GM23338 (cell line): ENCODE data around the gene SLC39A11. TPM values are rescaled to one million over a fixed set of nuclear protein-coding genes. Genes with fewer than 3 reads are reported as not detected.

Experiments
- ATAC-seq: fragments of 200-7000 bp; cut with Tn5 transposase; 3 replicates; pipeline ENCODE4 v1.9.1; 2020
- DNase-seq: peaks from one replicate; pipeline ENCODE4 v3.0.0-alpha.2; 2015; ENCODE audit warnings: low spot score
- H2AFZ ChIP-seq: fragments of 200-600 bp; sonication (generic); 2 replicates; pipeline ENCODE4 v1.8.0; 2016; ENCODE audit warnings: antibody characterized with exemption, mild to moderate bottlenecking, moderate library complexity
- H3F3A ChIP-seq: fragments of 200-600 bp; sonication (generic); replicated peaks from 2 replicates; pipeline ENCODE4 v1.8.0; 2017; ENCODE audit warnings: antibody characterized with exemption, mixed run types, low read depth
- H3K27ac ChIP-seq: fragments of 200-600 bp; sonication (generic); 2 replicates; pipeline ENCODE4 v1.6.1; 2016; ENCODE audit warnings: low read depth
- H3K27me3 ChIP-seq: fragments of 200-600 bp; sonication (generic); 2 replicates; pipeline ENCODE4 v1.8.0; 2016; ENCODE audit warnings: mild to moderate bottlenecking, mixed run types, moderate library complexity; ENCODE audit not compliant: insufficient read depth
- H3K36me3 ChIP-seq: fragments of 200-600 bp; sonication (generic); 2 replicates; pipeline ENCODE4 v1.8.0; 2016; ENCODE audit warnings: mild to moderate bottlenecking; ENCODE audit not compliant: insufficient read depth
- H3K4me1 ChIP-seq: fragments of 200-600 bp; sonication (generic); 2 replicates; pipeline ENCODE4 v1.8.0; 2016; ENCODE audit warnings: mild to moderate bottlenecking, moderate library complexity; ENCODE audit not compliant: insufficient read depth
- H3K4me2 ChIP-seq: fragments of 200-600 bp; sonication (generic); 2 replicates; pipeline ENCODE4 v1.7.1; 2017; ENCODE audit warnings: mixed run types
- H3K4me3 ChIP-seq: fragments of 200-600 bp; sonication (generic); 2 replicates; pipeline ENCODE4 v1.6.1; 2016; ENCODE audit warnings: mixed run types
- H3K79me2 ChIP-seq: fragments of 200-600 bp; sonication (generic); replicated peaks from 2 replicates; pipeline ENCODE4 v1.8.0; 2017; ENCODE audit warnings: mild to moderate bottlenecking; ENCODE audit not compliant: insufficient read depth
- H3K9me2 ChIP-seq: fragments of 200-600 bp; sonication (generic); 2 replicates; pipeline ENCODE4 v1.8.0; 2017; ENCODE audit not compliant: insufficient read depth
- H4K20me1 ChIP-seq: fragments of 200-600 bp; sonication (generic); replicated peaks from 2 replicates; pipeline ENCODE4 v1.8.0; 2017; ENCODE audit warnings: mild to moderate bottlenecking; ENCODE audit not compliant: insufficient read depth
- H3K27ac Mint-ChIP-seq: 2 replicates; pipeline ENCODE4 v1.8.0; 2020; ENCODE audit warnings: inconsistent platforms, mild to moderate bottlenecking, moderate library complexity, mixed read lengths
- H3K27me3 Mint-ChIP-seq: 3 replicates; pipeline ENCODE4 v1.8.0; 2022; ENCODE audit warnings: low read depth, mild to moderate bottlenecking, moderate library complexity, mixed read lengths, inconsistent platforms; ENCODE audit not compliant: insufficient read depth, poor library complexity
- H3K36me3 Mint-ChIP-seq: 3 replicates; pipeline ENCODE4 v1.8.0; 2021; ENCODE audit warnings: low read depth, mild to moderate bottlenecking, inconsistent platforms, moderate library complexity, mixed read lengths
- H3K4me1 Mint-ChIP-seq: 3 replicates; pipeline ENCODE4 v1.8.0; 2020; ENCODE audit warnings: mild to moderate bottlenecking, inconsistent platforms, mixed read lengths
- H3K4me3 Mint-ChIP-seq: 3 replicates; pipeline ENCODE4 v1.8.0; 2021; ENCODE audit warnings: moderate library complexity, mild to moderate bottlenecking, inconsistent platforms, mixed read lengths
- H3K9me3 Mint-ChIP-seq: 3 replicates; pipeline ENCODE4 v1.8.0; 2020; ENCODE audit warnings: moderate library complexity, mild to moderate bottlenecking, inconsistent platforms, mixed read lengths
- CREB1 ChIP-seq: fragments of 250-450 bp; sonication (Bioruptor Pico); IDR thresholded peaks from 2 replicates; pipeline ENCODE4 v1.5.0; 2020; ENCODE audit warnings: low read depth, mild to moderate bottlenecking, moderate library complexity
- CTCF ChIP-seq, 2 experiments: fragments of 200-600 bp in 1 of 2; sonication (generic) in 1 of 2; conservative IDR thresholded peaks; 2 replicates each; pipeline versions ENCODE4 v1.5.1 to v1.6.1; 2016 to 2017; ENCODE audit warnings: antibody characterized with exemption in 2 of 2, low read depth in 2 of 2, mild to moderate bottlenecking in 2 of 2, moderate library complexity in 1 of 2
- ETS1 ChIP-seq: IDR thresholded peaks from 2 replicates; pipeline ENCODE4 v1.6.1; 2016; ENCODE audit warnings: antibody characterized with exemption
- EZH2 ChIP-seq: fragments of 200-600 bp; sonication (generic); IDR thresholded peaks from one replicate; pipeline ENCODE4 v1.8.0; 2017; ENCODE audit warnings: antibody characterized with exemption, mild to moderate bottlenecking, low read depth; ENCODE audit not compliant: unreplicated experiment
- NANOG ChIP-seq: IDR thresholded peaks from 2 replicates; pipeline ENCODE4 v1.6.1; 2016; ENCODE audit warnings: antibody characterized with exemption, borderline replicate concordance
- POLR2AphosphoS5 ChIP-seq: IDR thresholded peaks from 2 replicates; pipeline ENCODE4 v1.6.1; 2016; ENCODE audit warnings: antibody characterized with exemption, low read depth
- REST ChIP-seq: IDR thresholded peaks from one replicate; pipeline ENCODE4 v1.6.1; 2018; ENCODE audit warnings: antibody characterized with exemption; ENCODE audit not compliant: unreplicated experiment
- STAT1 ChIP-seq: IDR thresholded peaks from one replicate; pipeline ENCODE4 v1.6.1; 2016; ENCODE audit warnings: antibody characterized with exemption; ENCODE audit not compliant: unreplicated experiment
- ZNF114 ChIP-seq: fragments of 250-450 bp; sonication (Bioruptor Pico); IDR thresholded peaks from 2 replicates; pipeline ENCODE4 v1.5.0; 2020; ENCODE audit warnings: mild to moderate bottlenecking, moderate library complexity
- polyA plus RNA-seq: library from polyadenylated mRNA; unstranded; fragments of >200 nt; fragmentation: Nextera tagmentation; extraction: Ambion mirVana; gene quantifications from 2 replicates; pipeline ENCODE4 v1.2.1, GENCODE V29; 2016
- total RNA-seq: library from RNA; depleted of rRNA; stranded (reverse); fragments of >200 nt; shearing (Covaris generic); gene quantifications from 2 replicates; pipeline ENCODE4 v1.2.3, GENCODE V29; 2014

Gene SLC39A11
- total and polyA plus RNA-seq, 2 experiments from 2014 or later = 10.8 to 18.1 TPM

- no peaks in the 10 kb centered on the region for H4K20me1 ChIP-seq
- H3K4me1 ChIP-seq = no peaks in the 10 kb centered on the region
- no peaks in the 10 kb centered on the region for H3K27me3 ChIP-seq
- peaks cover 3% of the 10 kb centered on the region for H3K27me3 Mint-ChIP-seq
- H3K4me3 ChIP-seq = no peak overlapping the region
- no peaks in the 10 kb centered on the region for H3K36me3 ChIP-seq
- H3K9me3 Mint-ChIP-seq = peaks cover 9% of the 10 kb centered on the region
- H3K79me2 ChIP-seq = no peaks in the 10 kb centered on the region
- H3K4me2 ChIP-seq = no peak overlapping the region
- H3F3A ChIP-seq = no peaks in the 10 kb centered on the region
- DNase-seq (no peak), ATAC-seq (no peak)
- TF ChIP-seq CTCF (conservative IDR thresholded peaks at IDR 0.05; ENCODE audit: low read depth in 2 of 2) (no peak), ZNF114 (CRISPR knock-in tag) (no peak), STAT1 (no peak), NANOG (no peak), REST (no peak), CREB1 (CRISPR knock-in tag) (no peak)
- no peak overlapping the region for H3K27ac ChIP-seq
- no peak overlapping the region for H2AFZ ChIP-seq
- no peak overlapping the region for H3K4me3 Mint-ChIP-seq
- H3K36me3 Mint-ChIP-seq = peaks cover 8% of the 10 kb centered on the region; the same call in 2 of the 3 replicates
- H3K9me2 ChIP-seq = no peaks in the 10 kb centered on the region
- H3K4me1 Mint-ChIP-seq = no peaks in the 10 kb centered on the region
- no peak overlapping the region for H3K27ac Mint-ChIP-seq
These were observed 248.9 kb downstream of the SLC39A11 start for GRCh38 chr17:72843591-72843990.

GRCh38 chr17:72840019-72840418 is 252.5 kb downstream of the SLC39A11 start:
- peaks cover 8% of the 10 kb centered on the region; the same call in 2 of the 3 replicates for H3K36me3 Mint-ChIP-seq
- Histone ChIP-seq H3K36me3 (no peaks in the 10 kb centered on the region), H2AFZ (no peak overlapping the region), H3K27ac (no peak overlapping the region), H4K20me1 (no peaks in the 10 kb centered on the region), H3K27me3 (no peaks in the 10 kb centered on the region), H3K4me1 (no peaks in the 10 kb centered on the region), H3K9me2 (no peaks in the 10 kb centered on the region), H3F3A (no peaks in the 10 kb centered on the region), H3K79me2 (no peaks in the 10 kb centered on the region), H3K4me2 (no peak overlapping the region), H3K4me3 (no peak overlapping the region)
- H3K27me3 Mint-ChIP-seq = peaks cover 4% of the 10 kb centered on the region
- H3K4me3 Mint-ChIP-seq = no peak overlapping the region
- no peaks in the 10 kb centered on the region for H3K4me1 Mint-ChIP-seq
- no peak for ATAC-seq
- H3K27ac Mint-ChIP-seq = no peak overlapping the region
- peaks cover 9% of the 10 kb centered on the region for H3K9me3 Mint-ChIP-seq
- no peak for DNase-seq
- TF ChIP-seq ZNF114 (CRISPR knock-in tag) (no peak), ETS1 (no peak), EZH2 (no peak), REST (no peak), POLR2AphosphoS5 (no peak), CTCF (conservative IDR thresholded peaks at IDR 0.05; ENCODE audit: low read depth in 2 of 2) (no peak)
